22Rv1 (cell line): ENCODE results near the gene GPC1.

ENCODE experiments used
- H3K27ac ChIP-seq: fragments of 450-650 bp; 2 replicates; pipeline ENCODE4 v1.5.1; 2017
- ZFX ChIP-seq: fragments of 450-650 bp; IDR thresholded peaks from 2 replicates; pipeline ENCODE4 v1.6.1; 2017; ENCODE audit warnings: antibody characterized with exemption, borderline replicate concordance
- TF ChIP-seq, protein P1 (sequence below): fragments of 450-650 bp; IDR thresholded peaks from 2 replicates; pipeline ENCODE4 v1.5.1; 2017; ENCODE audit warnings: mild to moderate bottlenecking

Gene GPC1

GRCh38 chr2:240390091-240391073 is 45.1 kb upstream of the GPC1 start:
- H3K27ac ChIP-seq: no peak overlapping the region
- TF ChIP-seq ZFX: no peak
- TF ChIP-seq, protein P1, sequence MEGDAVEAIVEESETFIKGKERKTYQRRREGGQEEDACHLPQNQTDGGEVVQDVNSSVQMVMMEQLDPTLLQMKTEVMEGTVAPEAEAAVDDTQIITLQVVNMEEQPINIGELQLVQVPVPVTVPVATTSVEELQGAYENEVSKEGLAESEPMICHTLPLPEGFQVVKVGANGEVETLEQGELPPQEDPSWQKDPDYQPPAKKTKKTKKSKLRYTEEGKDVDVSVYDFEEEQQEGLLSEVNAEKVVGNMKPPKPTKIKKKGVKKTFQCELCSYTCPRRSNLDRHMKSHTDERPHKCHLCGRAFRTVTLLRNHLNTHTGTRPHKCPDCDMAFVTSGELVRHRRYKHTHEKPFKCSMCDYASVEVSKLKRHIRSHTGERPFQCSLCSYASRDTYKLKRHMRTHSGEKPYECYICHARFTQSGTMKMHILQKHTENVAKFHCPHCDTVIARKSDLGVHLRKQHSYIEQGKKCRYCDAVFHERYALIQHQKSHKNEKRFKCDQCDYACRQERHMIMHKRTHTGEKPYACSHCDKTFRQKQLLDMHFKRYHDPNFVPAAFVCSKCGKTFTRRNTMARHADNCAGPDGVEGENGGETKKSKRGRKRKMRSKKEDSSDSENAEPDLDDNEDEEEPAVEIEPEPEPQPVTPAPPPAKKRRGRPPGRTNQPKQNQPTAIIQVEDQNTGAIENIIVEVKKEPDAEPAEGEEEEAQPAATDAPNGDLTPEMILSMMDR: no peak

- H3K27ac ChIP-seq: no peak overlapping the region
- TF ChIP-seq ZFX: no peak
- TF ChIP-seq, protein P1: no peak
Observed at GRCh38 chr2:240391111-240392051, 44.1 kb upstream of the GPC1 start.

GRCh38 chr2:240392084-240392947 is 43.1 kb upstream of the GPC1 start:
- H3K27ac ChIP-seq: no peak overlapping the region
- TF ChIP-seq ZFX: no peak
- TF ChIP-seq, protein P1: no peak

GRCh38 chr2:240392948-240393830 is 42.3 kb upstream of the GPC1 start:
- TF ChIP-seq, protein P1: no peak
- no peak for TF ChIP-seq ZFX
- no peak overlapping the region for H3K27ac ChIP-seq

GRCh38 chr2:240393831-240394410 is 41.5 kb upstream of the GPC1 start:
- H3K27ac ChIP-seq: no peak overlapping the region
- TF ChIP-seq ZFX: no peak
- TF ChIP-seq, protein P1: no peak

DNA sequence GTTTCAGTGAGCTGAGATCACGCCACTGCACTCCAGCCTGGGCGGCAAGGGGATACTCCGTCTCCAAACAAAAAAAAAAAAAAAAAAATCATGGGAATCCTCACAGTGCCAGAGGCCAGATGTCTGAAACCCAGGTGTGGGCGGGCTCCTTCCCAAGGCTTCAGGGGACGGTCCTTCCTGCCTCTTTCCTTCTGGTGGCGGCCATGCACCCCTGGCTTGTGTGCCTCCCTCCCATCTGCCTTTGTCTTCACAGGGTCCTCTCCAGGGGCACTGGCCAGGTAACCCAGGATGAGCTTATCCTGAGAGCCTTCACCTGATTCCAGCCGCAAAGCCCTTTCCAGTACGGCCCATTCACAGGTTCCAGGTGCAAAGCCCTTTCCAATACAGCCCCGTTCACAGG is 40.9 kb upstream of the GPC1 start:
- TF ChIP-seq, protein P1: no peak
- TF ChIP-seq ZFX: no peak

More for the DNA sequence above, 40.9 kb upstream of the GPC1 start:
- no peak overlapping the region for H3K27ac ChIP-seq
